Spleen (tissue), 11 donors: ENCODE data around the gene TMEM63C. TPM values are rescaled to one million over a fixed set of nuclear protein-coding genes. Genes with fewer than 3 reads are reported as not detected.
A peak's percentile ranks its signal among the peaks of the same experiment; 100 is the strongest.
"Not testable (repeated sequence)": the region's sequence is repeated elsewhere in the genome, so short reads cannot be mapped to it uniquely, and the experiment has no call there.

Experiments
- DNase-seq: peaks from one replicate; pipeline ENCODE4 v3.0.0-alpha.2; 2020
- H3K27ac ChIP-seq, 8 donors: fragments of 200-600 bp; sonication (generic) in 7 of 8; 1 replicate in 4 of 8; 2 replicates in 4 of 8; pipeline versions ENCODE4 v1.5.0 to v1.8.0; 2016 to 2021; ENCODE audit warnings: inconsistent platforms in 4 of 8, mild to moderate bottlenecking in 4 of 8, moderate library complexity in 1 of 8
- H3K27me3 ChIP-seq, 7 donors: fragments of 200-600 bp; sonication (generic) in 6 of 7; replicated peaks in 1 of 7; 1 replicate in 4 of 7; 2 replicates in 3 of 7; pipeline versions ENCODE4 v1.5.0 to v1.8.0; 2016 to 2021; ENCODE audit warnings: inconsistent platforms in 3 of 7, mild to moderate bottlenecking in 1 of 7
- H3K36me3 ChIP-seq, 6 donors: fragments of 200-600 bp; sonication (generic) in 5 of 6; 1 replicate in 4 of 6; 2 replicates in 2 of 6; pipeline versions ENCODE4 v1.5.0 to v1.8.0; 2016 to 2021; ENCODE audit warnings: inconsistent platforms in 2 of 6
- H3K4me1 ChIP-seq, 6 donors: fragments of 200-600 bp; sonication (generic) in 5 of 6; 1 replicate in 3 of 6; 2 replicates in 3 of 6; pipeline versions ENCODE4 v1.5.0 to v1.8.0; 2016 to 2021; ENCODE audit warnings: inconsistent platforms in 3 of 6
- H3K4me3 ChIP-seq, 8 donors: fragments of 200-600 bp; sonication (generic) in 7 of 8; 1 replicate in 4 of 8; 2 replicates in 4 of 8; pipeline versions ENCODE4 v1.5.0 to v1.8.0; 2016 to 2021; ENCODE audit warnings: inconsistent platforms in 4 of 8, mild to moderate bottlenecking in 4 of 8, moderate library complexity in 2 of 8
- H3K9me3 ChIP-seq, 8 donors: fragments of 200-600 bp; sonication (generic) in 7 of 8; 1 replicate in 4 of 8; 2 replicates in 4 of 8; pipeline versions ENCODE4 v1.5.0 to v1.8.0; 2016 to 2021; ENCODE audit warnings: inconsistent platforms in 4 of 8
- CTCF ChIP-seq, 11 experiments: fragments of 200-600 bp in 7 of 11; fragments of 450-650 bp in 4 of 11; sonication (generic) in 4 of 11; IDR thresholded peaks in 8 of 11; conservative IDR thresholded peaks in 3 of 11; 1 replicate in 7 of 11; 2 replicates in 4 of 11; pipeline versions ENCODE4 v1.4.0 to v1.8.0; 2016 to 2021; ENCODE audit warnings: antibody characterized with exemption in 11 of 11, inconsistent platforms in 4 of 11, mild to moderate bottlenecking in 1 of 11
- POLR2A ChIP-seq, 3 donors: fragments of 450-650 bp; IDR thresholded peaks; one replicate each; pipeline ENCODE4 v1.5.1; 2017; ENCODE audit warnings: antibody characterized with exemption in 3 of 3, mild to moderate bottlenecking in 1 of 3
- POLR2AphosphoS5 ChIP-seq, 3 donors: sonication (generic); formaldehyde crosslinking; IDR thresholded peaks; one replicate each; pipeline ENCODE4 v1.5.1; 2017; ENCODE audit warnings: antibody characterized with exemption in 3 of 3
- WGBS, 5 donors: extraction: QIAGEN DNeasy Blood & Tissue Kit in 3 of 5; methylation state at CpG; one replicate each; pipeline versions ENCODE4 v1.1.5 to v1.1.7; 2013 to 2018; 5-methylcytosine and 5-hydroxymethylcytosine counted together
- intact Hi-C: fragments of 100-400 bp; cut with DNase I; formaldehyde crosslinking; loops from one replicate; pipeline ENCODE4 v1.15.0; 2023; ENCODE audit warnings: low total_unique reads
- polyA plus RNA-seq, 3 donors: library from polyadenylated mRNA; stranded (reverse); fragments of 200-250 nt; gene quantifications; one replicate each; pipeline ENCODE4 v1.2.1, GENCODE V29; 2013
- total RNA-seq, 7 donors: library from RNA; depleted of rRNA in 3 of 7; stranded (reverse); fragments of >200 nt in 3 of 7; fragmentation: NEBNext Ultra II Directional in 4 of 7; extraction: Animal tissue kit (Norgen Biotek cat#: 25700) in 4 of 7; gene quantifications; one replicate each; pipeline versions ENCODE4 v1.1.0 to v1.2.1, GENCODE V29; 2016 to 2021
- donor health status: healthy with polysubstance abuse.
- donor health status: DM: no; HTN: no; CAD: no; lungs with moderate emphysema.
- donor health status: DM: no; HTN: no; CAD: no.
- donor health status: Bipolar disorder and iron deficiency.
- donor health status: healthy.
- donor health status: DM: no; HTN: no; CAD: no.
- donor health status: DM: yes; HTN: yes; CAD: no.

The TMEM63C gene
- total and polyA plus RNA-seq, 10 donors = 0.20 to 13.4 (median 7.1) TPM

GRCh38 chr14:77161011-77161410 is 20.6 kb upstream of the TMEM63C start:
- Histone ChIP-seq H3K27me3 (peaks cover 0 to 57% (median 12%) of the 10 kb centered on the region in 7 donors), H3K36me3 (no peaks in the 10 kb centered on the region), H3K4me3 (no peak overlapping the region), H3K4me1 (no peaks in the 10 kb centered on the region), H3K27ac (no peak overlapping the region), H3K9me3 (no peaks in the 10 kb centered on the region)
- peak; percentile 38 for DNase-seq
- TF ChIP-seq CTCF (IDR thresholded peaks at IDR 0.05 in 8 of 11, conservative IDR thresholded peaks at IDR 0.05 in 3 of 11) = no peak
- no peak for TF ChIP-seq POLR2A (IDR thresholded peaks at IDR 0.05)
- TF ChIP-seq POLR2AphosphoS5 (IDR thresholded peaks at IDR 0.05) = no peak
- intact Hi-C loops = no loop called here
- 60 to 94% (median 80%) methylated on average over 4 of the region's 4 CpGs for WGBS, 5 donors

GRCh38 chr14:77170045-77170444 is 11.6 kb upstream of the TMEM63C start:
- no peak overlapping the region for H3K4me3 ChIP-seq
- H3K27me3 ChIP-seq = peaks cover 0 to 4% (median 0%) of the 10 kb centered on the region in 7 donors
- DNase-seq = no peak
- intact Hi-C loops = no loop called here
- H3K27ac ChIP-seq = no peak overlapping the region
- peaks cover 0 to 36% (median 29%) of the 10 kb centered on the region in 8 donors for H3K9me3 ChIP-seq
- WGBS, 5 donors = 61 to 72% (median 69%) methylated on average over 3 of the region's 3 CpGs
- H3K36me3 ChIP-seq = no peaks in the 10 kb centered on the region
- H3K4me1 ChIP-seq = no peaks in the 10 kb centered on the region
- TF ChIP-seq CTCF (IDR thresholded peaks at IDR 0.05 in 8 of 11, conservative IDR thresholded peaks at IDR 0.05 in 3 of 11) (no peak), POLR2AphosphoS5 (IDR thresholded peaks at IDR 0.05) (no peak), POLR2A (IDR thresholded peaks at IDR 0.05) (no peak)

- Histone ChIP-seq H3K4me1 (no peaks in the 10 kb centered on the region), H3K27ac (no peak overlapping the region), H3K27me3 (peaks cover 0 to 4% (median 0%) of the 10 kb centered on the region in 7 donors), H3K36me3 (no peaks in the 10 kb centered on the region), H3K4me3 (no peak overlapping the region), H3K9me3 (peaks cover 0 to 36% (median 29%) of the 10 kb centered on the region in 8 donors)
- intact Hi-C loops = no loop called here
- DNase-seq = no peak
- 70 to 85% (median 76%) methylated on average over 5 of the region's 5 CpGs for WGBS, 5 donors
- TF ChIP-seq POLR2AphosphoS5 (IDR thresholded peaks at IDR 0.05) (no peak), CTCF (IDR thresholded peaks at IDR 0.05 in 8 of 11, conservative IDR thresholded peaks at IDR 0.05 in 3 of 11) (no peak), POLR2A (IDR thresholded peaks at IDR 0.05) (no peak)
Measured at GRCh38 chr14:77172916-77173315, 8.7 kb upstream of the TMEM63C start.

DNA sequence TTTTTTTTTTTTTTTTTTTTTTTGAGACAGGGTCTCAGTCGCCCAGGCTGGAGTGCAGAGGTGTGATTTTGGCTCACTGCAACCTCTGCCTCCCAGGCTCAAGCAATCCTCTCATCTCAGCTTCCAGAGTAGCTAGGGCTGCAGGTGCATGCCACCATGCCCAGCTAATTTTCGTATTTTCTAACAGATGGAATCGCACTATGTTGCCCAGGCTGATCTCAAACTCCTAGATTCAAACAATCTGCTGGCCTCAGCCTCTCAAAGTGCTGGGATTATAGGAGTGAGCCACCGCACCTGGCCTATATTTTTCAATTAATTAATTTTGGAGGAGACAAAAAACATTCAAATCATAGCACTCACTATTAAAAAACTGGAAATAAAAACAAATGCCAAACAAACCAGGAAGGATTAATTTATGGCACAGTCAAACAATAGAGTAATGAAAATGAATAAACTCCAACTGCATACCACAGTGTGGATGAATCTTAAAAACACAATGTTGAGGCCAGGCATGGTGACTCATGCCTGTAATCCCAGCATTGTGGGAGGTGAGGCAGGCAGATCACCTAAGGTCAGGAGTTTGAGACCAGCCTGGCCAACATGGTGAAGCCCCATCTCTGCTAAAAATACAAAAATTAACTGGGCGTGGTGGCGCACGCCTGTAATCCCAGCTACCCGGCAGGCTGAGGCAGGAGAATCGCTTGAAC is 7.5 kb upstream of the TMEM63C start:
- peaks cover 0 to 27% (median 23%) of the 10 kb centered on the region in 8 donors for H3K9me3 ChIP-seq
- H3K27me3 ChIP-seq, DNase-seq, H3K4me1 ChIP-seq, H3K4me3 ChIP-seq, H3K27ac ChIP-seq, H3K36me3 ChIP-seq, intact Hi-C loops: not testable (repeated sequence)
- 87 to 94% (median 92%) methylated on average over 8 to 9 of the region's 9 CpGs for WGBS, 5 donors
